ENCODE measurements around the gene CEP192.

- TF ChIP-seq, protein P1, sequence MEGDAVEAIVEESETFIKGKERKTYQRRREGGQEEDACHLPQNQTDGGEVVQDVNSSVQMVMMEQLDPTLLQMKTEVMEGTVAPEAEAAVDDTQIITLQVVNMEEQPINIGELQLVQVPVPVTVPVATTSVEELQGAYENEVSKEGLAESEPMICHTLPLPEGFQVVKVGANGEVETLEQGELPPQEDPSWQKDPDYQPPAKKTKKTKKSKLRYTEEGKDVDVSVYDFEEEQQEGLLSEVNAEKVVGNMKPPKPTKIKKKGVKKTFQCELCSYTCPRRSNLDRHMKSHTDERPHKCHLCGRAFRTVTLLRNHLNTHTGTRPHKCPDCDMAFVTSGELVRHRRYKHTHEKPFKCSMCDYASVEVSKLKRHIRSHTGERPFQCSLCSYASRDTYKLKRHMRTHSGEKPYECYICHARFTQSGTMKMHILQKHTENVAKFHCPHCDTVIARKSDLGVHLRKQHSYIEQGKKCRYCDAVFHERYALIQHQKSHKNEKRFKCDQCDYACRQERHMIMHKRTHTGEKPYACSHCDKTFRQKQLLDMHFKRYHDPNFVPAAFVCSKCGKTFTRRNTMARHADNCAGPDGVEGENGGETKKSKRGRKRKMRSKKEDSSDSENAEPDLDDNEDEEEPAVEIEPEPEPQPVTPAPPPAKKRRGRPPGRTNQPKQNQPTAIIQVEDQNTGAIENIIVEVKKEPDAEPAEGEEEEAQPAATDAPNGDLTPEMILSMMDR (IDR thresholded peaks at IDR 0.05), result no peak
- TF ChIP-seq POLR2AphosphoS5 (IDR thresholded peaks at IDR 0.05), result no peak
- TF ChIP-seq EP300 (IDR thresholded peaks at IDR 0.05), result no peak
These were observed 63.2 kb downstream of the CEP192 start for GRCh38 chr18:13054336-13054735.

Data from sigmoid colon (tissue), 4 donors.